H9 (cell line): ENCODE data around the gene LRMDA. TPM values are rescaled to one million over a fixed set of nuclear protein-coding genes. Genes with fewer than 3 reads are reported as not detected.

Experiments used
- DNase-seq: peaks from one replicate; pipeline ENCODE4 v3.0.0-alpha.2; 2017
- H2AFZ ChIP-seq: one replicate; pipeline ENCODE4 v1.6.1; 2013; ENCODE audit warnings: mild to moderate bottlenecking, low read length, control low read depth, moderate library complexity
- H2AK5ac ChIP-seq: 2 replicates; pipeline ENCODE4 v1.6.1; 2013; ENCODE audit warnings: low read length, control low read depth, mixed read lengths; ENCODE audit not compliant: insufficient read length
- H2BK120ac ChIP-seq: one replicate; pipeline ENCODE4 v1.6.1; 2013; ENCODE audit warnings: low read depth, mild to moderate bottlenecking, low read length, control low read depth, inconsistent platforms; ENCODE audit not compliant: poor library complexity, severe bottlenecking
- H2BK12ac ChIP-seq: 2 replicates; pipeline ENCODE4 v1.6.1; 2013; ENCODE audit warnings: low read length, control low read depth, mixed read lengths, low read depth; ENCODE audit not compliant: insufficient read length
- H2BK15ac ChIP-seq: 2 replicates; pipeline ENCODE4 v1.6.1; 2013; ENCODE audit warnings: low read depth, low read length, control low read depth
- H2BK20ac ChIP-seq: one replicate; pipeline ENCODE4 v1.6.1; 2013; ENCODE audit warnings: low read depth, mild to moderate bottlenecking, low read length, control low read depth, inconsistent platforms; ENCODE audit not compliant: poor library complexity, severe bottlenecking
- H2BK5ac ChIP-seq: 2 replicates; pipeline ENCODE4 v1.6.1; 2013; ENCODE audit warnings: low read length, control low read depth, mixed read lengths; ENCODE audit not compliant: insufficient read length
- H3K14ac ChIP-seq: 2 replicates; pipeline ENCODE4 v1.6.1; 2013; ENCODE audit warnings: low read length, control low read depth; ENCODE audit not compliant: insufficient read depth
- H3K18ac ChIP-seq: 2 replicates; pipeline ENCODE4 v1.6.1; 2013; ENCODE audit warnings: low read depth, mild to moderate bottlenecking, mixed read lengths, low read length, control low read depth; ENCODE audit not compliant: insufficient read length
- H3K23ac ChIP-seq: 2 replicates; pipeline ENCODE4 v1.6.1; 2013; ENCODE audit warnings: low read length, control low read depth, mixed read lengths, low read depth; ENCODE audit not compliant: insufficient read length
- H3K23me2 ChIP-seq: 2 replicates; pipeline ENCODE4 v1.6.1; 2013; ENCODE audit warnings: low read depth, mild to moderate bottlenecking, mixed read lengths, low read length, control low read depth; ENCODE audit not compliant: insufficient read length, poor library complexity, severe bottlenecking
- H3K27ac ChIP-seq: 2 replicates; pipeline ENCODE4 v1.5.1; 2013; ENCODE audit warnings: low read length, control low read depth, mixed read lengths, low read depth; ENCODE audit not compliant: insufficient read length
- H3K27me3 ChIP-seq: 2 replicates; pipeline ENCODE4 v1.6.1; 2013; ENCODE audit warnings: low read length, control low read depth, inconsistent platforms; ENCODE audit not compliant: insufficient read depth
- H3K4ac ChIP-seq: 2 replicates; pipeline ENCODE4 v1.6.1; 2013; ENCODE audit warnings: low read depth, mild to moderate bottlenecking, control low read depth, inconsistent platforms, low read length, moderate library complexity
- H3K4me1 ChIP-seq: 2 replicates; pipeline ENCODE4 v1.6.1; 2013; ENCODE audit warnings: low read length, control low read depth, inconsistent platforms; ENCODE audit not compliant: insufficient read depth
- H3K4me2 ChIP-seq: 2 replicates; pipeline ENCODE4 v1.6.1; 2013; ENCODE audit warnings: low read length, control low read depth, mixed read lengths; ENCODE audit not compliant: insufficient read length, insufficient read depth
- H3K56ac ChIP-seq: 2 replicates; pipeline ENCODE4 v1.6.1; 2013; ENCODE audit warnings: low read depth, mild to moderate bottlenecking, mixed read lengths, low read length, control low read depth; ENCODE audit not compliant: insufficient read length
- H3K79me1 ChIP-seq: 2 replicates; pipeline ENCODE4 v1.6.1; 2013; ENCODE audit warnings: low read depth, mild to moderate bottlenecking, moderate library complexity, low read length, control low read depth, inconsistent platforms; ENCODE audit not compliant: insufficient read depth, poor library complexity, severe bottlenecking
- H3K79me2 ChIP-seq: 2 replicates; pipeline ENCODE4 v1.6.1; 2013; ENCODE audit warnings: low read length, control low read depth, inconsistent platforms; ENCODE audit not compliant: insufficient read depth
- H3K9ac ChIP-seq: 2 replicates; pipeline ENCODE4 v1.6.1; 2013; ENCODE audit warnings: low read length, control low read depth, mixed read lengths; ENCODE audit not compliant: insufficient read length; ENCODE audit errors: extremely low read depth
- H3K9me3 ChIP-seq: one replicate; pipeline ENCODE4 v1.6.1; 2013; ENCODE audit warnings: low read depth, low read length, inconsistent platforms; ENCODE audit not compliant: control insufficient read depth
- H3T11ph ChIP-seq: one replicate; pipeline ENCODE4 v1.6.1; 2013; ENCODE audit warnings: mild to moderate bottlenecking, low read length, control low read depth, inconsistent platforms
- H4K20me1 ChIP-seq: one replicate; pipeline ENCODE4 v1.6.1; 2013; ENCODE audit not compliant: control insufficient read depth, insufficient read length, insufficient read depth
- H4K5ac ChIP-seq: 2 replicates; pipeline ENCODE4 v1.6.1; 2013; ENCODE audit warnings: low read depth, mild to moderate bottlenecking, mixed read lengths, low read length, control low read depth; ENCODE audit not compliant: insufficient read length
- H4K8ac ChIP-seq: replicated peaks from 2 replicates; pipeline ENCODE4 v1.6.1; 2013; ENCODE audit warnings: low read length, control low read depth, mixed read lengths, low read depth; ENCODE audit not compliant: insufficient read length
- H4K91ac ChIP-seq: 2 replicates; pipeline ENCODE4 v1.6.1; 2013; ENCODE audit warnings: low read depth, mild to moderate bottlenecking, moderate library complexity, mixed read lengths, low read length, control low read depth; ENCODE audit not compliant: insufficient read length
- H3K27ac Mint-ChIP-seq, 3 experiments: 2 replicates in 2 of 3; 3 replicates in 1 of 3; pipeline ENCODE4 v1.8.0; 2020 to 2021; ENCODE audit warnings: mixed read lengths in 3 of 3, mild to moderate bottlenecking in 1 of 3, moderate library complexity in 1 of 3
- H3K27me3 Mint-ChIP-seq: 2 replicates; pipeline ENCODE4 v1.8.0; 2021; ENCODE audit warnings: low read depth, mild to moderate bottlenecking, moderate library complexity, mixed read lengths
- H3K36me3 Mint-ChIP-seq, 3 experiments: 2 replicates in 2 of 3; 3 replicates in 1 of 3; pipeline ENCODE4 v1.8.0; 2020 to 2021; ENCODE audit warnings: low read depth in 3 of 3, mixed read lengths in 3 of 3; ENCODE audit not compliant: insufficient read depth in 1 of 3
- H3K4me1 Mint-ChIP-seq, 2 experiments: 2 replicates each; pipeline ENCODE4 v1.8.0; 2020; ENCODE audit warnings: mixed read lengths in 2 of 2
- H3K4me3 Mint-ChIP-seq, 2 experiments: 2 replicates in 1 of 2; 3 replicates in 1 of 2; pipeline ENCODE4 v1.8.0; 2020 to 2021; ENCODE audit warnings: mild to moderate bottlenecking in 2 of 2, mixed read lengths in 2 of 2, moderate library complexity in 1 of 2
- H3K9me3 Mint-ChIP-seq, 2 experiments: 2 replicates in 1 of 2; 3 replicates in 1 of 2; pipeline ENCODE4 v1.8.0; 2020; ENCODE audit warnings: mild to moderate bottlenecking in 2 of 2, mixed read lengths in 2 of 2, moderate library complexity in 1 of 2
- CTCF ChIP-seq: fragments of 200-600 bp; sonication (generic); conservative IDR thresholded peaks from 3 replicates; pipeline ENCODE4 v1.8.0; 2021; ENCODE audit warnings: antibody characterized with exemption, mild to moderate bottlenecking
- WGBS: extraction: QIAGEN DNeasy Blood & Tissue Kit; methylation state at CpG from one replicate; pipeline ENCODE4 v1.1.7; 2013; ENCODE audit warnings: missing lambda C conversion rate, low lambda C conversion rate, mixed read lengths; ENCODE audit not compliant: insufficient read length; ENCODE audit errors: extremely low coverage; 5-methylcytosine and 5-hydroxymethylcytosine counted together
- total RNA-seq: library from RNA; stranded (reverse); gene quantifications from 2 replicates; pipeline ENCODE4 v1.2.1, GENCODE V29; 2021

The LRMDA gene
- total RNA-seq, 1 experiment from 2014 or later: 1.8 TPM

GRCh38 chr10:76302961-76303630, 871.7 kb downstream of the LRMDA start:
- Mint-ChIP-seq H3K4me1 (peaks cover 17 to 34% of the 10 kb centered on the region in 2 experiments), H3K4me3 (no peak overlapping the region), H3K36me3 (no peaks in the 10 kb centered on the region), H3K27me3 (peaks cover 24% of the 10 kb centered on the region), H3K27ac (no peak overlapping the region), H3K9me3 (0 out of 5 replicates have a peak, but pooled peaks cover 0 to 2% of the 10 kb centered on the region in 2 experiments)
- Histone ChIP-seq H2BK15ac (no peak overlapping the region), H3K23me2 (no peaks in the 10 kb centered on the region), H2AFZ (no peak overlapping the region), H2BK20ac (no peak overlapping the region), H3K4me2 (no peak overlapping the region), H3K23ac (no peak overlapping the region), H2BK5ac (no peak overlapping the region), H4K91ac (no peak overlapping the region), H4K5ac (no peak overlapping the region), H4K20me1 (no peaks in the 10 kb centered on the region), H3K79me2 (no peaks in the 10 kb centered on the region), H2BK120ac (no peak overlapping the region), H3K27ac (no peak overlapping the region), H3T11ph (no peak overlapping the region), H3K79me1 (no peaks in the 10 kb centered on the region), H4K8ac (no peak overlapping the region), H3K27me3 (no peaks in the 10 kb centered on the region), H3K18ac (no peak overlapping the region), H3K56ac (no peak overlapping the region), H2BK12ac (no peak overlapping the region), H3K9ac (no peak overlapping the region), H3K14ac (no peak overlapping the region), H2AK5ac (no peak overlapping the region), H3K9me3 (no peaks in the 10 kb centered on the region), H3K4me1 (no peaks in the 10 kb centered on the region), H3K4ac (no peak overlapping the region)
- DNase-seq: no peak
- WGBS: no CpG with 5 or more reads among the region's 8 CpGs
- TF ChIP-seq CTCF: no peak
